NCI-H1930 (cell line): ENCODE results near the gene PGA3.
"Not testable (repeated sequence)": the region's sequence is repeated elsewhere in the genome, so short reads cannot be mapped to it uniquely, and the experiment has no call there.

Experiments used
- DNase-seq, 2 experiments: peaks; one replicate each; lab custom pipeline; 2025; lab: John Stamatoyannopoulos, UW

PGA3 gene

DNA sequence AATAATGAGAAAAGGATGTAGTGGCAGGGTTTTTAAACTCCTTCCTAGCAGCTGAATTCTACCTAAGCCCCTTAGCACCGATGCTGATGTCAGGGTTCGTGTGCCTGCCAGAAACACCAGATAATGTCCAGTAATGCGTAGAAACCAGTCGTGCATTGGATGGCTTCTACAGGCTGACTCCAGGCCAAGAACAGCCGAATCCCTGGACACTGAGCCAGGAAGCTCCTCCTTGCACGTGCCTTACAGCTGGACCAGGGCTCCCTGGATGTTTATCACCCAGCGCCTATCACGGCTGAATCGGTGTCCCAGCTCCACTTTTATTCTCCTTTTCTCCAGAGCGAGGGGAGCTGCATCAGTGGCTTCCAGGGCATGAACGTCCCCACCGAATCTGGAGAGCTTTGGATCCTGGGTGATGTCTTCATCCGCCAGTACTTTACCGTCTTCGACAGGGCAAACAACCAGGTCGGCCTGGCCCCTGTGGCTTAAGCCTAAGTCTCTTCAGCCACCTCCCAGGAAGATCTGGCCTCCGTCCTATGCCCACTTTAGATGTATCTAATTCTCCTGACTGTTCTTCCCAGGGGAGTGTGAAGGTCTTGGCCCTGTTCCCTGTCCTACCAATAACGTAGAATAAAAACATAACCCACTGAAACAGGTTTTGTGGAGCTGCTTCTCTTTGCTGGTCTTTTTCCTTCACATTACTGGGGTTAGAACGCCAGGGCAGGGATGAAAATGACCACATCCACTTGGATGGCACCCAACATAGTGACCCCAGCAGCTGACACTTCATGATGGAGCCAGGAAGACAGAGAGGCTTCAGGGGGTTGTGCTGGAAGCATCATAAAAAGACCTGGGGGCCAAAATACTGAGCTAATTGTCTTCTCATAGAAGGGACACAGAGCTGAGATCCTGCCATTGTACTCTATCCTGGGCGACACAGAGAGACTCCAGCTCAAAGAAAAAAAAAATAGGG lies 47.8 kb downstream of the PGA3 start:
- DNase-seq = not testable (repeated sequence)

DNA sequence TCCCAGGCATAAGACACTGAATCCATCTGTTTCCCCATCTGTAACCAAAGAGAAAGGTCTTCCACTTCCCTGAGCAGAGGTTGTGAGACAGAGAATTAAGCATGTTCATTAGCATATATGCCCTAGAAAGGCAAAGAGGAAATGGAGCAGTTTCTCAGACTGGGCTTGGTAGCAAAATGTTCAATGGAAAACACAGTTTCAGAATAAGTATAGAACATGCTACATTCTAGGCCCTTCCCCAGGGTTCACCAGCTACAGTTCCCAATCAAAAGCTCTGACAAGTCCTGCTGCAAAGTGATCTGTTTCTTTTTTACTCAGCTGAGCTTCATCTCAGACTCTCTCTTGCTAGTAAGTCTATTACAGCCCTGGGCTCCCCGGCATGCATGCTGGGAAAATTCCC lies 49.0 kb downstream of the PGA3 start:
- not testable (repeated sequence) for DNase-seq

DNA sequence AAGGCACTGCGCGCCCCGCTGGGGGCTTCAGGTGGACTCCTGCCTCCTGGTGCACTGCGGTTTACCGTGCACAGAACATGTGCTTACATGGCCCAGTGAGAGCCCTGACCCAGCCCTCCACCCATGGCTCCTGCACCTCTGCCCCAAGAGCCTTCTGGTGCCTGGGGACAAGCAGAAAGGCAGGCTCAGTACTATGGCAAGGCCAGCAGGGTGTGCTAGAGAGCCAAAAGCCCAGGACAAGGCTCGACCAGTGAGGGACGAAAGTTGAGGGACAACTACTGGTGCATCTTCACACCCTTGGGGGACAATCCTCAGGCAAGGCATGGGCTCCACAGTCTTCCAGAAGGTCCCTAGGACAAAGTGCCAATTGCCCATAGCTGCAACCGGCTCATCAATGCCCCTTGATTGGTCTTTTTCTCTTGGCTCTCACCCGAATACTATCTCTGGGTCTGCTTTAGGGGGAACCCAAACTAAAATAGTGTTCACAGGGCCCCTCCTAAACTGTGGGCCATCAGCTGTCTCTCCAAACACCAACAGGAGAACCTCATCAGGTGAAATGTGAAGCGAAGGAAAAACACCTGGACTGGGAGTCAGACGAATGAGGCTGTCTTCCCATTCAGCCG lies 51.2 kb downstream of the PGA3 start:
- DNase-seq = peak in 1 of 2 experiments; percentile 18

DNA sequence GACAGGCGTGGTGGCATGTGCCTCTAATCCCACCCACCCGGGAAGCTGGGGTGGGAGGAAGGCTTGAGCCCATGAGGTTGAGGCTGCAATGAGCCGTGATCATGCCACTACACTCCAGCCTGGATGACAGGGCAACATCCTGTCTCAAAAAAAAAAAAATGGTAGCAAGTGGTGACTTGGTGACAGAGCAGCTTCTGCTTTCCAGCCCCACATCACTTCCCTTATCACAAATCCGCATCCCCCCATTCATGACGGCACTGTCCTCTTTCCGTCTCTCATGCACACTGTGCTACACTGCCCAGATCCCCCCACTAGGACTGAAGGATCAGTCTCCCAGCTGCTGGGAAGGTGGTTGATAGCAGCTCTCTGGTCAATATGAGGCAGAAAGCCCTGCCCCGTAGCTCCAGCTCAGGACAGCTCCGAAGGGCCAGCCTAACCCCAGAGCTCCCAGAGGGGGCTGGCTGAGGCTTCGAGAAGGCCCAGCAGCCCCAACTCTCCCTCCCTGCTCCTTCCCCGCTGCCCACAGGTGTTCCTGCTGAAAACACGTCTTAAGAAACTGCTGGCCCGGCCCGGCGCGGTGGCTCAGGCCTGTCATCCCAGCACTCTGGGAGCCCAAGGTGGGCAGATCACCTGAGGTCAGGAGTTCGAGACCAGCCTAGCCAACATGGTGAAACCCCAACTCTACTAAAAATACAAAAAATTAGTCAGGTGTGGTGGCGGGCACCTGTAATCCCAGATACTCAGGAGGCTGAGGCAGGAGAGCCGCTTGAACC lies 53.6 kb downstream of the PGA3 start:
- DNase-seq = no peak

DNA sequence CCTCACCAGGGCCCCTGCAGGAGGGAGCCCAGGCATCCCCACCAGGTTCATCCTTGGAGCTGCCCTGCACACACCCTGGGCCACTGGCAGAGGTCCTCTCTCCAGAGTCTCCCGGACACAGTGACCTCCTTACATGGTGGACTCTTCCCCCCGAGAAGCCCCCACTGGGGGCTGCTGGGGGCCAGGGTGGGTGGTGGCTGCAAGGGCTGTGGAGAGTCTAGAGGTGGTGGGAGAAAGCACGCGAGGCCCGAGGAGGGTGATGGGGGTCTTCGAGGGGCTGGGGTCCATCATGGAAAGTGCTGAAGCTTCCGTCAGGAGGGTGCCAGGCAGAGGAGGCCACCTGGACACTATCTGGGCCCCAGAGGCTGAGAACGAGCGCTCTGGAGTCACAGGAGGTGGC lies 55.2 kb downstream of the PGA3 start:
- DNase-seq = no peak

DNA sequence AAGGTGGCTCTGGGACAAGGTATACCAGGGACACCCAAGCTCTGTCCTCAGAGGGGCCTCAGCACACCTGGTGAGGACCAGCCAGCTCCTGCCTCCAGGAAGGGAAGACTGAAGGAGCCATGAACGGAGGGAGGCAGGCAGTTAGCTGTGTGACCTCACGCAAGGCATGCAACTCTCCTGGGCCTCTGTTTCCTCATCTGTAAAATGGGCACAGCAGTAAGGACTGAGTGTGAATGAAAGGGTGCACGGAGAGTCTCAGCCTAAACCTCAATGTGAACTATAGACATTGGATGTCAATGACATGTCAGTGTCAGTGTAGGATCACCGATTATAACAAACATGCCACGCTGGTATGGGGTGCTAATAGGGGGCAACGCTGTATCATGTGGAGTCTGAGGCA lies 56.0 kb downstream of the PGA3 start:
- no peak for DNase-seq
